GM21737 (cell line): ENCODE results near the gene CLEC4G.
A peak's percentile ranks its signal among the peaks of the same experiment; 100 is the strongest.

Source experiments
- ATAC-seq: cut with Tn5 transposase; IDR thresholded peaks from one replicate; pipeline ENCODE4 v1.9.1; 2021; ENCODE audit warnings: mild to moderate bottlenecking, moderate library complexity; ENCODE audit not compliant: unreplicated experiment

Gene CLEC4G

DNA sequence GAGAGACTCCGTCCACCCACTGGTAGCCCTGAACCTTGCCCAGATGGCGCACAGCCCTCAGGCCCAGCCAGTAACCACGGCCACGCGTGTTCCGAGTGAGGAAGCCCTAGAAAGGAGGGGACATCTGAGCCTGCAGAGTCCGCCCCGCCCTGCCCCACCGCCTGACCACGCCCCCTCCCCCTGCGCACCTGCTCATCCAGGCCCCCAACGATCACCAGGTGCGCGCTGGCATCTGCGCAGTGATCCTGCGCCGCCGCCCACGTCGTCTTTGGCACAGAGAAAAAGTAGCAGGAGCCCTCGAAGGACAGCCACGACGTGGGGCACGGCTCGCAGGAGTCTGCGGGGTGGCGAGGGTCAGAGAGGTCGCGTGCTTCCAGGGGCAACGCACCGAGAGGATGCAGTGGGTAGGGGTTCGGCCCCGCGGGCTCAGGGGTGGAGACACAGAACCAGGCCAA lies 2.1 kb downstream of the CLEC4G start:
- ATAC-seq, result no peak

GRCh38 chr19:7729211-7729610 lies 2.7 kb downstream of the CLEC4G start:
- ATAC-seq, result no peak

DNA sequence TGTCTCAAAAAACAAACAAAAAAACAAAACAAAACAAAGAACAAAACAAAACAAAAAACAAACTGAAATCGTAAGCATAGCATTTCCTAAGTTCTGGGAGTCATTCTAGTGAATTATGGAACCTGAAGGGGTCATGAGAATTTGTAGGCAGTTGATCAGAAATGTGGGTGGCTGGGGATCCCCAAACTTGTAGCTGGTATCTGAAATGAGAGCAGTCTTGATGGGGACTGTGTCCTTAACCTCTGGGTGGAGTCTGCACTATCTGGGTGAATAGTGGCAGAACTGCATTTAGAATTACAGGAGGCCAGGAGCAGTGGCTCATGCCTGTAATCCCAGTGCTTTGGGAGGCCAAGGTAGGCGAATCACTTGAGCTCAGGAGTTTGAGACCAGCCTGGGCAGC lies 6.1 kb downstream of the CLEC4G start:
- ATAC-seq, result no peak

DNA sequence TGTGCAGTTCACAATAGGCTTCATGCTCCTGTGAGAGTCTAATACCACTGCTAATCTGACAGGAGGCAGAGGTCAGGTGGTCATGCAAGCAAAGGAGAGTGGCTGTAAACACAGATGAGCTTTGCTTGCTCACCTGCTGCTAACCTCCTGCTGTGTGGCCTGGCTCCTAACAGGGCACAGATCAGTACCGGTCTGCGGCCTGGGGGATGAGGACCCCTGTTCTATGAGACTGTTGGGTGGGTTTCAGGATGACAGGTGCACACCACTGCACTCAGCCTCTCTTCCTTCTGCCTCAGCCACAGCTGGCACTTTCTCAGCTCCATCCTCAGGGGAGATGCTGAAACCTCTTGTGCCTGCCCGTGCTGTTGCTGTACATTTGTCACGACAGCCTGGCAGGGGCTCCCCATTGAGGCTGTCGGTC lies 9.7 kb downstream of the CLEC4G start:
- no peak for ATAC-seq

DNA sequence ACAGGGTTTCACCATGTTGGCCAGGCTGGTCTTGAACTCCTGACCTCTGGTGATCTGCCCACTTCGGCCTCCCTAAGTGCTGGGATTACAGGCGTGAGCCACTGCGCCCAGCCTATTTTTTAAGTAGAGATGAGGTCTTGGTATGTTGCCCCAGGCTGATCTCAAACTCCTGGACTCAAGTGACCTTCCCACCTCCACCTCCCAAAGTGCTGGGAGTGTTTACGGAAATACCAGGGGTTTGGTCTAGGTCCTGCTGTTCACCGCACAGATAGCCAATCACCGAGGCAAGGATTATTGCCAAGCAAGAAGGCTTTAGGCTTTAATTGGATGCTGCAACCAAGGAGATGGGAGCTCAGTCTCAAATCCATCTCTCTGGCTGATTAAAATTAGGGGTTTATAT lies 11.6 kb downstream of the CLEC4G start:
- no peak for ATAC-seq

- no peak for ATAC-seq
Observed at GRCh38 chr19:7718668-7719067, 13.2 kb downstream of the CLEC4G start.

DNA sequence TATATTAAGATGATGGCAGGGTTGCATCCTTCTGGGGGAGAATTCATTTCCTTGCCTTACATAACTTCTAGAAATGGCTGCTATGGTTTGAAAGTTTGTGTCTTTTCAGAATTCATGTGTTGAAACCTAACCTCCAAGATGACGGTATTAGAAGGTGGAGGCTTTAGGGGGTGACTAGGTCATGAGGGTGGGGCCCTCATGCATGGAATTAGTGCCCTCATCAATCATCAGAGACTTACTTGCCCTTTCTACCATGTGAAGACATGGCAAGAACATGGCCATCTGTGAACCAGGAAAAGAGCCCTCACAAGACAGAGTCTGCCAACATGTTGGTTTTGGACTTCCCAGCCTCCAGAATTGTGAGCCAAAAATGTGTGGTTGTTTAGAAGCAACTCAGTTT lies 15.1 kb downstream of the CLEC4G start:
- no peak for ATAC-seq

DNA sequence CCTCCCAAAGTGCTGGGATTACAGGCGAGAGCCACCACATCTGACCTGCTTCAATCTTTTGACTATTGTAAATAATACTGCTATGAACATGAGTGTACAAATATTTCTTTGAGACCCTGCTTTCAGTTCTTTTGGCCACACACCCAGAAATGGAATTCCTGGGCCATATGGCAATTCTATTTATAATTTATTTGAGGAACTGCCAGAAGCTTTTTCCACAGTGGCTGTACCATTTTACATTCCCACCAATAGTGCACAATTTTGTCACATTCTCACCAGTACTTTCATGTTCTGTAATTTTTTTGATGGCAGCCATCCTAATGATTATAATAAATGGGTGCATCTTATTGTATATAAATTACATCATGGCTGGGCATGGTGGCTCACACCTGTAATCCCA lies 16.2 kb downstream of the CLEC4G start:
- ATAC-seq, result no peak

GRCh38 chr19:7710616-7711015 lies 21.3 kb downstream of the CLEC4G start:
- ATAC-seq, result no peak

DNA sequence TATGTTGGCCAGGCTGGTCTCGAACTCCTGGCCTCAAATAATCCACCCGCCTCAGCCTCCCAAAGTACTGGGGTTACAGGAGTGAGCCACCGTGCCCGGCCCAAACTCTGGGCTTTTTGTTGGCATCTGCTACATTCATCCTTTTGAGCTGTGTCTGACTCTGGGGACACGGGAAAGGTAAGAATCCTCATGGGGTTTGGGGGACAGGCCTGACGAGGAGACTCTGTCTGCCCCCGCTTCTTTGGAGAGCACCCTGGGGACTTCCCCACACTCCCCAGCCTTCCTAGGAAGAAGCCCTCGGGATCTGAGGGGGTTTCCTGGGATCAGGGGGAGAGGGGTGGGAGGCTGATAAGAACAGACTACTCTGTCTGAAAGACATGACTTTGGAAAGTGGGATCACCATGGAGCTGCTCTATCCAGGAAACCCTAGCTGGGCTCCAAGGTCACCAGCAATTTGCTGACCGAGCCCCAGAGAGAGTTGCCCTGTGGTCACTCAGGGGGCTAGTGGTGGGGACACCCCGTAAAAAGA lies 21.9 kb downstream of the CLEC4G start:
- no peak for ATAC-seq

- ATAC-seq, result no peak
Observed at GRCh38 chr19:7706955-7707456, 24.9 kb downstream of the CLEC4G start.

GRCh38 chr19:7706188-7706954 lies 25.5 kb downstream of the CLEC4G start:
- no peak for ATAC-seq

DNA sequence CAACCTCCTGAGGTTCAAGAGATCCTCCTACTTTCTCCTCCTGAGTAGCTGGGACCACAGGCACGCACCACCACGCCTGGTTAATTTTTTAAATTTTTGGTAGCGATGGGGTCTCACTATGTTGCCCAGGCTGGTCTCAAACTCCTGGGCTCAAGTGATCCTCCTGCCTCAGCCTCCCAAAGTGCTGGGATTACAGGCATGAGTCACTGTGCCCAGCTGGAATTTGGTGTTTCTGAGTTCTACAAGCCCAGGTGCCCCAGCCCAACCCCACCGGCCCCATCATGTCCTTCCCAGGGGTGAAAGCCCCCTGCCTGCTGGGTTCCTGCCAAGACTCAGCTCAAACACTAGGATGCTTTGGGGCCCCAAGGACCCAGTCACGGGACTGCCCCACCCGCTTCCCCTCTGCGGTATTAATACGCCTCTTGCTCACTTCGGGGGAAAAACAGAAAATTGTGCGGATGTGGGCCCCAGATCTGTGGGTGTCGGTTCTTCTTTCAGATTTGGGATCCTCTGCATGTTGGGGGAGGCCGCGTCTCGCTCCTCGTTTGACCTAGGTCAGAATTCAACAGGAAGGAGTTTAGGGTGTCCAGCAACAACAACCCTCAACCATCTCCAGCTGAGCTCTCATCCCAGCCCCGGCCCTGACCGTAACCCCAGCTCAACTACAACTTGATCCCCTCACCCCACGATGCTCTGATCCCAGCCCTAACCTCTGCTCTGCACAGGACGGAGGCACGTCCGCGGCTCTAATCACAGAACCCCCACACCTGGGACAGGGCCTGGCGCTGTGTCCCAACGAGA lies 26.3 kb downstream of the CLEC4G start:
- ATAC-seq, result peak; percentile 41

GRCh38 chr19:7704280-7705060 lies 27.4 kb downstream of the CLEC4G start:
- no peak for ATAC-seq

DNA sequence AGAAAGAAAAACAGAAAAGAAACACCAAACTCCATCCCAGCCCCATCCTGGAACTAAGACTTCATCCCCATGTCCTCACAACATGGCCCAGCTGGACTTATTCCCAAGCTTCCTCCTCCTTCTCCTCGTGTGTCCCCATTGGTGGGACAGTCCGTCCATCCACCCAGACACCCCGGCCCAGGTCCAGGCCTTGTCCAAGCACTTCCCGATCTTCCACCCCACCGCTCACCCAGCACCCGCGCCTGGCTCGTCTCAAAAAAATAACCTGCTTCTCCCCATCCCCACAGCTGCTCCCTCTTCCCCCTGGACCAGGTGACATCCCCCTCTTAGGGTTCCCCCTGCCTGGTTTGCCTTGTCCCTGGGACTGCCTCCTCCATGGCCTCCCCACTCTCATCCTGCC lies 28.6 kb downstream of the CLEC4G start:
- ATAC-seq, result no peak

GRCh38 chr19:7701654-7702457 lies 30.1 kb downstream of the CLEC4G start, which contains the start of gene FCER2:
Gene FCER2 (minus strand): TSS chr19:7702131. CDS start chr19:7699760, 2,371 bp downstream.
- ATAC-seq, result peak; percentile 52

- no peak for ATAC-seq
Observed at GRCh38 chr19:7701049-7701653, 30.8 kb downstream of the CLEC4G start.

GRCh38 chr19:7699417-7700401 lies 32.2 kb downstream of the CLEC4G start:
- no peak for ATAC-seq
